ENCODE measurements around the gene KRT6A.

DNA sequence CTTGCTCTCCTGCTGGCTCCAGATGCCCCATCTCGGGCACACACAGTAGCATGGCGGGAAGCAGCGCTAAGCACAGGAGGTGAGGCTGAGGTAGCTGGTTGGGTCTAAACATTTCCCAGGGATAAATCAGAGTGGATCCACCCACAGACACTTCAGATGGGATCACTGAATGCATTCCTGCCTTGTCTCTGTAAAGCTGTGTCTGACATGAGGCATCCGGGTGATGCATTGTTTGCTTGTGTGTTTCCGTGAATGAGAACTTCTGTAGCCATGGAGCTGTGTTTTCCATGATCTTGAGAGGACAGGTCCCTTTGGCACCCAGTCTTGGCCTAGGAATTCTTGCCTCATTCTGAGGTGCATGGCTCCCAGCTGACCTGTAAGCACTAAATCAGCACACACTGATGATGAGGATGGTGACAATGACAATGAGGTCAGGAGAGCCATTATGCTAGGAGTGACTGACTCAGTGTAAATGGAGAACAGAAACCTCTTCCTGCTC lies 52.2 kb downstream of the KRT6A start:
- TF ChIP-seq, protein P1, sequence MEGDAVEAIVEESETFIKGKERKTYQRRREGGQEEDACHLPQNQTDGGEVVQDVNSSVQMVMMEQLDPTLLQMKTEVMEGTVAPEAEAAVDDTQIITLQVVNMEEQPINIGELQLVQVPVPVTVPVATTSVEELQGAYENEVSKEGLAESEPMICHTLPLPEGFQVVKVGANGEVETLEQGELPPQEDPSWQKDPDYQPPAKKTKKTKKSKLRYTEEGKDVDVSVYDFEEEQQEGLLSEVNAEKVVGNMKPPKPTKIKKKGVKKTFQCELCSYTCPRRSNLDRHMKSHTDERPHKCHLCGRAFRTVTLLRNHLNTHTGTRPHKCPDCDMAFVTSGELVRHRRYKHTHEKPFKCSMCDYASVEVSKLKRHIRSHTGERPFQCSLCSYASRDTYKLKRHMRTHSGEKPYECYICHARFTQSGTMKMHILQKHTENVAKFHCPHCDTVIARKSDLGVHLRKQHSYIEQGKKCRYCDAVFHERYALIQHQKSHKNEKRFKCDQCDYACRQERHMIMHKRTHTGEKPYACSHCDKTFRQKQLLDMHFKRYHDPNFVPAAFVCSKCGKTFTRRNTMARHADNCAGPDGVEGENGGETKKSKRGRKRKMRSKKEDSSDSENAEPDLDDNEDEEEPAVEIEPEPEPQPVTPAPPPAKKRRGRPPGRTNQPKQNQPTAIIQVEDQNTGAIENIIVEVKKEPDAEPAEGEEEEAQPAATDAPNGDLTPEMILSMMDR (conservative IDR thresholded peaks at IDR 0.05; ENCODE audit: low read length): no peak
- TF ChIP-seq EZH2phosphoT487 (IDR thresholded peaks at IDR 0.05; ENCODE audit: borderline replicate concordance): no peak
